Activated CD8-positive, alpha-beta T cell treated with anti-CD3 and anti-CD28 coated beads for 36 hours (primary cell): ENCODE measurements around the gene GRAMD1B. TPM values are rescaled to one million over a fixed set of nuclear protein-coding genes. Genes with fewer than 3 reads are reported as not detected.

Source experiments
- ATAC-seq: fragments of 200-7000 bp; cut with Tn5 transposase; one replicate; pipeline ENCODE4 v1.10.0; 2021; ENCODE audit warnings: mild to moderate bottlenecking, moderate library complexity
- CTCF ChIA-PET: fragments of 350-600 bp; sonication (Branson Sonifier 250); formaldehyde crosslinking; loops from one replicate; lab custom pipeline; 2021; ENCODE audit warnings: antibody characterized with exemption; lab: Charles Lee
- POLR2A ChIA-PET: fragments of 350-600 bp; sonication (Branson Sonifier 250); formaldehyde crosslinking; loops from one replicate; lab custom pipeline; 2021; ENCODE audit warnings: antibody characterized with exemption; lab: Charles Lee
- DNase-seq: peaks from one replicate; pipeline ENCODE4 v3.0.0-alpha.2; 2020
- H3K27ac Mint-ChIP-seq: one replicate; pipeline ENCODE4 v1.8.0; 2021; ENCODE audit warnings: mild to moderate bottlenecking, mixed read lengths
- H3K27me3 Mint-ChIP-seq: one replicate; pipeline ENCODE4 v1.8.0; 2021; ENCODE audit warnings: mixed read lengths
- H3K36me3 Mint-ChIP-seq: one replicate; pipeline ENCODE4 v1.8.0; 2021; ENCODE audit warnings: low read depth, mixed read lengths
- H3K4me1 Mint-ChIP-seq: one replicate; pipeline ENCODE4 v1.8.0; 2021; ENCODE audit warnings: low read depth, mixed read lengths
- H3K4me3 Mint-ChIP-seq: one replicate; pipeline ENCODE4 v1.8.0; 2021; ENCODE audit warnings: mild to moderate bottlenecking, moderate library complexity, mixed read lengths
- H3K9me3 Mint-ChIP-seq: one replicate; pipeline ENCODE4 v1.8.0; 2021; ENCODE audit warnings: mixed read lengths
- intact Hi-C: fragments of 100-400 bp; cut with micrococcal nuclease; formaldehyde crosslinking; loops from one replicate; pipeline ENCODE4 v1.10.0; 2022
- total RNA-seq, 2 experiments: library from RNA; stranded (reverse); gene quantifications; one replicate each; pipeline ENCODE4 v1.2.3, GENCODE V29; 2021
- TF ChIP-seq, protein P1 (sequence below): fragments of 200-600 bp; IDR thresholded peaks from one replicate; pipeline ENCODE4 v1.8.0; 2022; ENCODE audit warnings: antibody characterized with exemption, mild to moderate bottlenecking

Gene GRAMD1B
- total RNA-seq, 2 experiments from 2014 or later, result 15.4 to 16.2 TPM

DNA sequence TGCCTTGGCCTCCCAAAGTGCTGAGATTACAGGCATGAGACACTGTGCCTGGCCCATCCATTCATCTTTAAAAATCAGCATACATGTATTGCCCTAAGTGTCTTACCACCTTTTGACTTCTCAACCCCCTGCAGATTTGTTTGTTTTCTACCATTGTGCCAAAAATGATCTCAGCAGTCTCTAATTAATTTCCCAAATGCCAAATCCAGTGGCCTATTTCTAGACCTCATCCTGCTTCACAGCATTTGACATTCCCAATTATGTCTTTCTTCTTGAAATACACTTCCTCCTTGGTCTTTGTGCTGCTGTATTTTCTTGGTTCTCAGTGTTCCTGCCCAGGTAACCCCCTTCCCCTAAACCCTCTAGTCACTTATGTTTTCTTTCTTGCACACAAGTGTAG is 46.0 kb upstream of the GRAMD1B start:
- no peak for DNase-seq
- ATAC-seq, result no peak
- ChIA-PET CTCF (interaction anchor here (1.0 to 1.5 kb wide), 3 partner anchors 23 to 82 kb away, joined by 3 to 8 read pairs (median 5); no protein-coding TSS in a partner anchor), POLR2A (no interaction called here)
- H3K4me1 Mint-ChIP-seq, result peaks cover 16% of the 10 kb centered on the region
- intact Hi-C loops, result no loop called here
- TF ChIP-seq, protein P1, sequence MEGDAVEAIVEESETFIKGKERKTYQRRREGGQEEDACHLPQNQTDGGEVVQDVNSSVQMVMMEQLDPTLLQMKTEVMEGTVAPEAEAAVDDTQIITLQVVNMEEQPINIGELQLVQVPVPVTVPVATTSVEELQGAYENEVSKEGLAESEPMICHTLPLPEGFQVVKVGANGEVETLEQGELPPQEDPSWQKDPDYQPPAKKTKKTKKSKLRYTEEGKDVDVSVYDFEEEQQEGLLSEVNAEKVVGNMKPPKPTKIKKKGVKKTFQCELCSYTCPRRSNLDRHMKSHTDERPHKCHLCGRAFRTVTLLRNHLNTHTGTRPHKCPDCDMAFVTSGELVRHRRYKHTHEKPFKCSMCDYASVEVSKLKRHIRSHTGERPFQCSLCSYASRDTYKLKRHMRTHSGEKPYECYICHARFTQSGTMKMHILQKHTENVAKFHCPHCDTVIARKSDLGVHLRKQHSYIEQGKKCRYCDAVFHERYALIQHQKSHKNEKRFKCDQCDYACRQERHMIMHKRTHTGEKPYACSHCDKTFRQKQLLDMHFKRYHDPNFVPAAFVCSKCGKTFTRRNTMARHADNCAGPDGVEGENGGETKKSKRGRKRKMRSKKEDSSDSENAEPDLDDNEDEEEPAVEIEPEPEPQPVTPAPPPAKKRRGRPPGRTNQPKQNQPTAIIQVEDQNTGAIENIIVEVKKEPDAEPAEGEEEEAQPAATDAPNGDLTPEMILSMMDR, result no peak
- no peaks in the 10 kb centered on the region for H3K9me3 Mint-ChIP-seq
- H3K36me3 Mint-ChIP-seq, result no peaks in the 10 kb centered on the region
- no peak overlapping the region for H3K27ac Mint-ChIP-seq
- no peak overlapping the region for H3K4me3 Mint-ChIP-seq
- H3K27me3 Mint-ChIP-seq, result no peaks in the 10 kb centered on the region

DNA sequence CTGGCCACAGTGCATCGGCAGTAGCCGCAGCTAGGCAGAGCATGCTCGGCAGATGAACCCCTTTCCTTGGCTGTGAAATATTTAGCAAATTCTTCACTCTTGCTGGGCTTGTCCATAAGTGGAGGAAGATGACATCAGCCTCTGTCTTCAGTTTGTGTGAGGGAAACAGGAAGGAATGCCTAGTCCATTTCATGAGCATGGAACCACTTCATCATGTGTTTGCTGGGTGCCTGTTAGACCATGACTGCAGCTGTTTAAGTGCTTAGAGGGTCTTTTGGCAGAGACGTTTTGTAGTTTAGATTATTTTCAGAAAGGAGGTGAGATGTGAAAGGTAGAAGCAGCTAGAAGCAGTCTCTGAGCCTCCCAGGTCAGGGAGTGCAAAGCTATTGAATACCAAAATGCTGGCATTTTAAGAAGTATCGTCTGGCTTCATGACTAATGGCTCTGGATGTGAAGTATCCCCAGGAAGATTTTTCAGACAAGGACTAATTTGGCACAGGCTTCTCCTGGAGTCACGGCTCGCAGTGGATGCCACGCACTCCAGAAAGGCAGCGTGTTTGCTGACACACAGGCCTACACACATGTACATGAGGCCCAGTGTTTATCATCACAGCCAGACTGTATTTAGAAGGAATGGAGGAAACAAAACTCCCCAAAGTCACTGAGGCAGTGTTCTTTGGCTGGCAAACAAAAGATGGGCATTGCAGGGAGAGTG is 43.1 kb upstream of the GRAMD1B start:
- intact Hi-C loops, result no loop called here
- H3K9me3 Mint-ChIP-seq, result no peaks in the 10 kb centered on the region
- DNase-seq (no peak), ATAC-seq (no peak)
- ChIA-PET CTCF (interaction anchor here (6.5 kb wide), 1 partner anchor 20 kb away, joined by 28 read pairs; no protein-coding TSS in a partner anchor), POLR2A (no interaction called here)
- peaks cover 6% of the 10 kb centered on the region for H3K27me3 Mint-ChIP-seq
- TF ChIP-seq, protein P1, result no peak
- no peaks in the 10 kb centered on the region for H3K4me1 Mint-ChIP-seq
- H3K36me3 Mint-ChIP-seq, result no peaks in the 10 kb centered on the region
- H3K4me3 Mint-ChIP-seq, result no peak overlapping the region
- H3K27ac Mint-ChIP-seq, result no peak overlapping the region

DNA sequence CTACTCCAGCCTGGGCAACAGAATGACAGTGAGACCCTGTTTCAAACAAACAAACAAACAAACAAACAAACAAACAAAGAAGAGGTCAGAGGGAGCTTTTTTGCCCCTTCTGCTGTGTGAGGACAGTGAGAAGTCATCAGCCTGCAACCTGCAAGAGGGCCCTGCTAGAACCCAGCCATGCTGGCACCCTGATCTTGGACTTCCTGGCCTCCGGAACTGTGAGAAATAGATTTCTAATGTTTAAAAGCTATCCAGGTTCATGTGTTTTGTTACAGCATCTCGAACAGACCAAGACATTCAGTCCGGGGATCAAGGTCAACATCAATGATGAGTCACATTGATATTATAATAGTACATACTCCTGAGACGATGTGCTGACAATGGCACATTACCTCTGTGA is 41.4 kb upstream of the GRAMD1B start:
- ChIA-PET CTCF (interaction anchor here (0.7 to 6.5 kb wide), 4 partner anchors 19 to 188 kb away, joined by 3 to 28 read pairs (median 4); no protein-coding TSS in a partner anchor), POLR2A (interaction anchor here (0.5 kb wide), 1 partner anchor 988 kb away, joined by 3 read pairs; no protein-coding TSS in a partner anchor)
- DNase-seq (no peak), ATAC-seq (no peak)
- Mint-ChIP-seq H3K27me3 (peaks cover 6% of the 10 kb centered on the region), H3K4me3 (no peak overlapping the region), H3K4me1 (no peaks in the 10 kb centered on the region), H3K36me3 (no peaks in the 10 kb centered on the region), H3K27ac (no peak overlapping the region), H3K9me3 (no peaks in the 10 kb centered on the region)
- TF ChIP-seq, protein P1, result no peak
- intact Hi-C loops, result no loop called here

DNA sequence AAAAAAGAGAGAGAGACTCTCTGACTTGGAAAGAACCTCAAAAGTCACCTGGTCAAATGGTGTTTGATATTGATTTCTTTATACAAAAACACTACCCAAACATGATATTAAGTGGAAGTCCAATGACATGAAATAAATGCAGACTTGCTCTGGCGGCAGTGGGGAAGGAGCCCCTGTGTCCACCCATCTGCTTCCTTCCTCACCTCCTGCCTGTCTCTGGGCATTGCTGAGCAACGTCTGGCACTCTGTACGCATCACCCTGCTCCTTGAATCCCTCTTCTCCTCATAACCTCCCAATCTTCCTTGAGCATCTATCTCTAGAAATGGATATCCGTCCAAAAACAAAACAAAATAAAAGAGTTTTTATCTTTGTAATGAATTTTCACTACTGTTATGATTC is 39.9 kb upstream of the GRAMD1B start:
- Mint-ChIP-seq H3K4me1 (peaks cover 2% of the 10 kb centered on the region), H3K9me3 (no peaks in the 10 kb centered on the region), H3K4me3 (no peak overlapping the region), H3K36me3 (no peaks in the 10 kb centered on the region), H3K27me3 (peaks cover 15% of the 10 kb centered on the region), H3K27ac (no peak overlapping the region)
- TF ChIP-seq, protein P1, result no peak
- ATAC-seq (no peak), DNase-seq (no peak)
- intact Hi-C loops, result no loop called here
- ChIA-PET CTCF (interaction anchor here (0.6 to 6.5 kb wide), 3 partner anchors 17 to 38 kb away, joined by 3 to 28 read pairs (median 3); no protein-coding TSS in a partner anchor), POLR2A (interaction anchor here (1.1 to 1.2 kb wide), 2 partner anchors 10 to 73 kb away, joined by 3 to 4 read pairs; no protein-coding TSS in a partner anchor)
